Gastroesophageal sphincter (tissue), 4 donors: Measurements from ENCODE around the gene PRKCQ. TPM values are rescaled to one million over a fixed set of nuclear protein-coding genes. Genes with fewer than 3 reads are reported as not detected.

Experiments used
- ATAC-seq: fragments of 150-250 bp; one replicate; pipeline ENCODE4 v1.9.1; 2016; ENCODE audit warnings: mild to moderate bottlenecking, moderate library complexity
- H3K27ac ChIP-seq, 4 donors: fragments of 200-600 bp; sonication (generic) in 3 of 4; 1 replicate in 3 of 4; 2 replicates in 1 of 4; pipeline ENCODE4 v1.5.1; 2016 to 2019
- H3K27me3 ChIP-seq: fragments of 200-600 bp; sonication (generic); one replicate; pipeline ENCODE4 v1.5.1; 2019
- H3K36me3 ChIP-seq, 2 donors: fragments of 200-600 bp; sonication (generic); one replicate each; pipeline ENCODE4 v1.5.1; 2019; ENCODE audit warnings: control low read depth in 1 of 2
- H3K4me1 ChIP-seq, 3 donors: fragments of 200-600 bp; sonication (generic); 1 replicate in 2 of 3; 2 replicates in 1 of 3; pipeline ENCODE4 v1.5.1; 2016 to 2019; ENCODE audit warnings: control low read depth in 2 of 3
- H3K4me3 ChIP-seq, 2 donors: fragments of 200-600 bp; sonication (generic); one replicate each; pipeline ENCODE4 v1.5.1; 2019; ENCODE audit warnings: mild to moderate bottlenecking in 1 of 2, moderate library complexity in 1 of 2
- H3K9me3 ChIP-seq, 3 donors: fragments of 200-600 bp; sonication (generic); one replicate each; pipeline ENCODE4 v1.5.1; 2017 to 2019; ENCODE audit warnings: control low read depth in 2 of 3
- EP300 ChIP-seq: sonication (generic); formaldehyde crosslinking; IDR thresholded peaks from one replicate; pipeline ENCODE4 v1.6.1; 2017; ENCODE audit warnings: antibody characterized with exemption, mild to moderate bottlenecking
- POLR2A ChIP-seq, 2 donors: fragments of 450-650 bp; IDR thresholded peaks; one replicate each; pipeline ENCODE4 v1.6.1; 2017; ENCODE audit warnings: antibody characterized with exemption in 2 of 2, mild to moderate bottlenecking in 2 of 2, moderate library complexity in 1 of 2
- POLR2AphosphoS5 ChIP-seq: sonication (generic); formaldehyde crosslinking; IDR thresholded peaks from one replicate; pipeline ENCODE4 v1.6.1; 2017; ENCODE audit warnings: antibody characterized with exemption
- WGBS, 2 donors: methylation state at CpG; one replicate each; pipeline ENCODE4 v1.1.5; 2018; ENCODE audit warnings: low coverage in 1 of 2; 5-methylcytosine and 5-hydroxymethylcytosine counted together
- total RNA-seq, 4 donors: library from RNA; depleted of rRNA; stranded (reverse); fragments of >200 nt; gene quantifications; one replicate each; pipeline ENCODE4 v1.1.0, GENCODE V29; 2016
- TF ChIP-seq, protein P1 (sequence below), 4 experiments: fragments of 200-600 bp in 2 of 4; fragments of 450-650 bp in 2 of 4; sonication (generic) in 1 of 4; IDR thresholded peaks; one replicate each; pipeline ENCODE4 v1.5.1; 2017 to 2019; ENCODE audit warnings: antibody characterized with exemption in 4 of 4, mild to moderate bottlenecking in 2 of 4, moderate library complexity in 2 of 4

PRKCQ gene
- total RNA-seq, 4 donors from 2014 or later = 2.0 to 7.6 (median 4.3) TPM

DNA sequence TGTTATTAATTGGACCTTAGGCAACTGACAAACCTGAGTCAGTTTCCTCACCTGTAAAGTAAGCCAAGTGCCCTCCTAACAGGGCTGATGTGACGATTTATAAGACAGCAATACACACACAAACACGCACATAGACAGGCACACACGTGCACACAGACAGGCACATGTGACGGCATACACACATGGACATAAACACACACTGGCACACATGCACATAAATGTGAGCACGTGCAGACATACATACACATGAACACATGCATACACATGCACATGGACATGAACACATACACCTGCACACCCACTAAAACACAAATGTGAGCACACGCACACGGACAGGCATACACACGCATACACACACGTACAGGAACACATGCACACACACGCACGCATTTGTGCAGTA is 148.9 kb downstream of the PRKCQ start:
- no peak for ATAC-seq
- H3K36me3 ChIP-seq = no peaks in the 10 kb centered on the region
- H3K4me1 ChIP-seq = peaks cover 0 to 13% (median 0%) of the 10 kb centered on the region in 3 donors
- no peak overlapping the region for H3K27ac ChIP-seq
- no peak for TF ChIP-seq POLR2A (IDR thresholded peaks at IDR 0.05)
- TF ChIP-seq, protein P1, sequence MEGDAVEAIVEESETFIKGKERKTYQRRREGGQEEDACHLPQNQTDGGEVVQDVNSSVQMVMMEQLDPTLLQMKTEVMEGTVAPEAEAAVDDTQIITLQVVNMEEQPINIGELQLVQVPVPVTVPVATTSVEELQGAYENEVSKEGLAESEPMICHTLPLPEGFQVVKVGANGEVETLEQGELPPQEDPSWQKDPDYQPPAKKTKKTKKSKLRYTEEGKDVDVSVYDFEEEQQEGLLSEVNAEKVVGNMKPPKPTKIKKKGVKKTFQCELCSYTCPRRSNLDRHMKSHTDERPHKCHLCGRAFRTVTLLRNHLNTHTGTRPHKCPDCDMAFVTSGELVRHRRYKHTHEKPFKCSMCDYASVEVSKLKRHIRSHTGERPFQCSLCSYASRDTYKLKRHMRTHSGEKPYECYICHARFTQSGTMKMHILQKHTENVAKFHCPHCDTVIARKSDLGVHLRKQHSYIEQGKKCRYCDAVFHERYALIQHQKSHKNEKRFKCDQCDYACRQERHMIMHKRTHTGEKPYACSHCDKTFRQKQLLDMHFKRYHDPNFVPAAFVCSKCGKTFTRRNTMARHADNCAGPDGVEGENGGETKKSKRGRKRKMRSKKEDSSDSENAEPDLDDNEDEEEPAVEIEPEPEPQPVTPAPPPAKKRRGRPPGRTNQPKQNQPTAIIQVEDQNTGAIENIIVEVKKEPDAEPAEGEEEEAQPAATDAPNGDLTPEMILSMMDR (IDR thresholded peaks at IDR 0.05) = no peak
- WGBS, 2 donors = 77 to 83% methylated on average over 7 of the region's 11 CpGs
- H3K9me3 ChIP-seq = no peaks in the 10 kb centered on the region
- no peaks in the 10 kb centered on the region for H3K27me3 ChIP-seq
- no peak overlapping the region for H3K4me3 ChIP-seq

DNA sequence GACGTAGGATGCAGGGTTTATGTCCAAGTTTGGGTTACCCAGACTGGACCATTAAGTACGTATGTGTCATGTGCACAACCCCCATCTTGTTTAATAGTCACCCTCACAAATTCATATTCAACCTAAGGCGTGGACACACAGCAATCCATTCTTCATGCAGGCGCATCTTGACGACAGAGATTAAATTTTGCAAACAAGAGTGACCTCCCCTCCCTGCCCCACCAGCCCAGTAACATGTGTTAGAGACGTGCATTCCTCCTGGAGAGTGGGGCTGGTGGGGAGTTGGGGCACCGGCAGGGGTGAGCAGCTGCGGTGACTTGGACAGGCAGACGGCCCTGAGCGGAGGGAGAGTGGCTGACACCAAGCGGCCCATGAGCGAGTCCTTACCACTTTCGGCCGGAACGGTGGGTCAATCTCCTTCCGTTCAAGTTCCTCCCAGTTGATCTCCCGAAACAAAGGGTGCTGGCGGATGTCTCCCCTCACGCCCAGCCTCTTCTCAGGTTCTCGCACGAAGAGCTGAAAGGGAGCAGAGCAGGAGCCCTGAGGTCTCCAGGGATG is 149.6 kb downstream of the PRKCQ start:
- Histone ChIP-seq H3K27ac (no peak overlapping the region), H3K9me3 (no peaks in the 10 kb centered on the region), H3K4me3 (no peak overlapping the region), H3K36me3 (no peaks in the 10 kb centered on the region), H3K27me3 (no peaks in the 10 kb centered on the region), H3K4me1 (peaks cover 0 to 13% (median 0%) of the 10 kb centered on the region in 3 donors)
- WGBS, 2 donors = 85 to 92% methylated on average over 11 of the region's 21 CpGs
- no peak for TF ChIP-seq EP300
- no peak for TF ChIP-seq POLR2A (IDR thresholded peaks at IDR 0.05)
- TF ChIP-seq, protein P1 (IDR thresholded peaks at IDR 0.05) = no peak
- TF ChIP-seq POLR2AphosphoS5 = no peak
- ATAC-seq = no peak

DNA sequence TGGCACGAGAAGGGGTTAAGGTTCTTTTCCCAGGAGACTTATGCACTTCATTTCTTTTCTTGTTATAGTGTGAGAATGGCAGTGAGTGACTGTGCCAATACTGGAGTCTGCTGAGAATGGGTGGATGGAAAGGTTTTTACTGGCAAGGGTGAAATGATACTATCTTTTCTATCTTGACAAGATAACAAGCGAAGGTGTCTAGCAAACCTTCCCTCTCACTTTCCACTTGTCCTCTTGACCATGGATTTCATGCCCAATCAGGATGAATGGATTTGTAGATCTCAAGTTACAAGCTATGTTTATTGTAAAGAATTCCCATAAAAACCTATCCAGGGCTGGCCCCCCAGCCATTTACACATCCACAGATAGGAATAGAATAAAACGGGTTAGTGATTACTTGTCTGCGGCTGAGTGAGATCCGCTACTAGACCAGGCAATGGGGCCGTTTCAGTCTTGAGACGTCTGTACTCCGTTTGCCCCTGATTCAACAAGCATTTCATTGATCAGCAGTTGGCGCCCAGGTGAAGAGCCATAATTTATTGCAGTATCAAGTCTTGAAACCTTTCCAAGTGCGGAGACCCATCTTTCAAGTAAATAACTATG is 152.6 kb downstream of the PRKCQ start:
- H3K4me3 ChIP-seq = no peak overlapping the region
- H3K9me3 ChIP-seq = no peaks in the 10 kb centered on the region
- H3K27me3 ChIP-seq = no peaks in the 10 kb centered on the region
- no peak for TF ChIP-seq EP300
- TF ChIP-seq POLR2A (IDR thresholded peaks at IDR 0.05) = no peak
- TF ChIP-seq, protein P1 (IDR thresholded peaks at IDR 0.05) = no peak
- TF ChIP-seq POLR2AphosphoS5 = no peak
- WGBS, 2 donors = 86 to 87% methylated on average over 6 to 10 of the region's 10 CpGs
- no peak for ATAC-seq
- H3K36me3 ChIP-seq = no peaks in the 10 kb centered on the region
- H3K27ac ChIP-seq = no peak overlapping the region
- H3K4me1 ChIP-seq = peaks cover 0 to 12% (median 0%) of the 10 kb centered on the region in 3 donors

DNA sequence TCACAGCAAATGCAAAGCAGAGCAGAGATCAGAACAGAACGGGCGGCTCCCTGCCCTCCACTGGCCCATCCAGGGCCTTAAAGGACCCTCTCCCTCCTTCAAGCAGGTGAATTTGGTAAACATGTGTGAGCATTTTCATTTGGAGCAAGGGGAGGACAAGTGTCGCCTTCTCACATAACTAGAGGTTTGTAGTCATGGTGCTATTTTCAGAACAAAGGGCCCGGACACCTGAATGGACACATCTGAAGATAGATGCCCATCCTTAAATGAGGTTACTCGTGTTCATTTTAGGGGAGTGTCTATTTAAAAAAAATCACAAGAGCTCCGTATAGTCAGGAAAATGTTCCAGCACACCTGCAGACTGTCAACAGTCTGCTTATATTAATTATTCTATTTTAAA is 153.8 kb downstream of the PRKCQ start:
- 60 to 85% methylated on average over 2 to 4 of the region's 6 CpGs for WGBS, 2 donors
- H3K4me3 ChIP-seq = no peak overlapping the region
- H3K4me1 ChIP-seq = peaks cover 0 to under 1% (median 0%) of the 10 kb centered on the region in 3 donors
- H3K9me3 ChIP-seq = no peaks in the 10 kb centered on the region
- ATAC-seq = no peak
- no peaks in the 10 kb centered on the region for H3K36me3 ChIP-seq
- no peak for TF ChIP-seq POLR2A (IDR thresholded peaks at IDR 0.05)
- no peak for TF ChIP-seq POLR2AphosphoS5
- no peak for TF ChIP-seq EP300
- TF ChIP-seq, protein P1 (IDR thresholded peaks at IDR 0.05) = no peak
- no peaks in the 10 kb centered on the region for H3K27me3 ChIP-seq
- H3K27ac ChIP-seq = no peak overlapping the region
